ENCODE data around the gene BBOX1. TPM values are rescaled to one million over a fixed set of nuclear protein-coding genes. Genes with fewer than 3 reads are reported as not detected.

The BBOX1 gene
- total RNA-seq, 2 experiments from 2014 or later, result not detected

DNA sequence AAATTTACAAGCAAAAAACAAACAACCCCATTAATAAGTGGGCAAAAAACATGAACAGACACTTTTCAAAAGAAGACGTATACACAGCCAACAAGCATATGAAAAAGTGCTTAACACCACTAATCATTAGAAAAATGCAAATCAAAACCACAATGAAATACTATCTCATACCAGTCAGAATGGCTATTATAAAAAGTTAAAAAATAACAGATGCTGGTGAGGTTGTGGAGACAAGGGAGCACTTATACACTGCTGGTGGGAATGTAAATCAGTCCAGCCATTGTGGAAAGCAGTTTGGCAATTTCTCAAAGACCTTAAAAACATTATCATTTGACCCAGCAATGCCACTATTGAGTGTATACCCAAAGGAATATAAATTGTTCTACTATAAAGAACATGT is 72.3 kb downstream of the BBOX1 start:
- TF ChIP-seq, protein P1, sequence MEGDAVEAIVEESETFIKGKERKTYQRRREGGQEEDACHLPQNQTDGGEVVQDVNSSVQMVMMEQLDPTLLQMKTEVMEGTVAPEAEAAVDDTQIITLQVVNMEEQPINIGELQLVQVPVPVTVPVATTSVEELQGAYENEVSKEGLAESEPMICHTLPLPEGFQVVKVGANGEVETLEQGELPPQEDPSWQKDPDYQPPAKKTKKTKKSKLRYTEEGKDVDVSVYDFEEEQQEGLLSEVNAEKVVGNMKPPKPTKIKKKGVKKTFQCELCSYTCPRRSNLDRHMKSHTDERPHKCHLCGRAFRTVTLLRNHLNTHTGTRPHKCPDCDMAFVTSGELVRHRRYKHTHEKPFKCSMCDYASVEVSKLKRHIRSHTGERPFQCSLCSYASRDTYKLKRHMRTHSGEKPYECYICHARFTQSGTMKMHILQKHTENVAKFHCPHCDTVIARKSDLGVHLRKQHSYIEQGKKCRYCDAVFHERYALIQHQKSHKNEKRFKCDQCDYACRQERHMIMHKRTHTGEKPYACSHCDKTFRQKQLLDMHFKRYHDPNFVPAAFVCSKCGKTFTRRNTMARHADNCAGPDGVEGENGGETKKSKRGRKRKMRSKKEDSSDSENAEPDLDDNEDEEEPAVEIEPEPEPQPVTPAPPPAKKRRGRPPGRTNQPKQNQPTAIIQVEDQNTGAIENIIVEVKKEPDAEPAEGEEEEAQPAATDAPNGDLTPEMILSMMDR (IDR thresholded peaks at IDR 0.05), result no peak
- DNase-seq (no peak), ATAC-seq (no peak)
- no peak overlapping the region for H3K4me3 Mint-ChIP-seq
- intact Hi-C loops (cut with micrococcal nuclease), result no loop called here
- H3K27ac Mint-ChIP-seq, result no peak overlapping the region
- H3K9me3 Mint-ChIP-seq, result no peaks in the 10 kb centered on the region
- no peaks in the 10 kb centered on the region for H3K27me3 Mint-ChIP-seq
- POLR2A ChIA-PET, result no interaction called here
- H3K36me3 Mint-ChIP-seq (ENCODE audit: low read depth), result no peaks in the 10 kb centered on the region
- CTCF ChIA-PET, result no interaction called here
- no peaks in the 10 kb centered on the region for H3K4me1 Mint-ChIP-seq (ENCODE audit: low read depth)

DNA sequence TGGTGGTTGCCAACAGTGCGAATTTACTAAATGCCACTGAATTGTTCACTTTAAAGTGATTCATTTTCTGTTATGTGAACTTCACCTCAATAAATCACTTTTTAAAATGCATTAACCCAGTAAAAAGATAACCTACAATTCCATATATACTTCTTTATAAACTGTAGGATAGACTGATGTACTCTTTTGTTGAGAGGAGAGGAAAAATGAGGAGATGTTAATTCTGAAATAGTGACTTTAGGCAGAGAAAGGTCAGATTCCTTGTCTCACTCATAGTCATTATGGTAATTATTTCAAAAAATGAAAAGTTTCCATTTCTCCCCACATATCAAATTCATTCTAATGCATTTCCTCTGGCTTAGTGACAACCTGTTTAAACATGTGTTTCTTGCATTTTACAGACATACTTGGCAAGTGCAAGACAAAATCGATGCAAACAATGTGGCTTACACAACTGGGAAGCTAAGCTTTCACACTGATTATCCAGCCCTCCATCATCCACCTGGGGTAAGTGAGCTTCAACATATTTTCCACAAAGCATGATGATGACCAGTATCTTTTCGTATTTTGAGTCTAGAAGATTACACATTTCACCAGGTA is 74.5 kb downstream of the BBOX1 start:
- Mint-ChIP-seq H3K36me3 (ENCODE audit: low read depth) (no peaks in the 10 kb centered on the region), H3K9me3 (no peaks in the 10 kb centered on the region), H3K27me3 (no peaks in the 10 kb centered on the region), H3K4me3 (no peak overlapping the region), H3K27ac (no peak overlapping the region), H3K4me1 (ENCODE audit: low read depth) (no peaks in the 10 kb centered on the region)
- intact Hi-C loops (cut with micrococcal nuclease), result no loop called here
- DNase-seq, result no peak
- no peak for ATAC-seq
- TF ChIP-seq, protein P1 (IDR thresholded peaks at IDR 0.05), result no peak
- ChIA-PET CTCF (no interaction called here), POLR2A (no interaction called here)

DNA sequence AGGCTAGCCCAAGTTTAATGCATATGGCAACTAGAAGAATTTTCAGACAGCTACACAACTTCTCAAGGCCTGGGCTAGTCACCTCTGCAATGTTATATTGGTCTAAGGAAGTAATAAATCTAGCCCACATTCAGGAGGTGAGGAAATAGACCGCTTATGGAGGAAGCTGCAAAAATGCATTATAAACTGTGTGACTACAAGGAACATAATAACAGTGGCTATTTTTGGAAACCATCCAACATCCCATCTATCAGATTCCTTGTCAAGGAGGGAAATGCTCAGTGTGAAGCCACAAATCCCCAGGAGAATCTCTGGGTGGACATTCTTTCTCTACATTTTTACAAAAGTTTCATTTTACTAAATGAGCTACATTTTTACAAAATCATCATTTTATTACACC is 76.1 kb downstream of the BBOX1 start:
- no peaks in the 10 kb centered on the region for H3K4me1 Mint-ChIP-seq (ENCODE audit: low read depth)
- no peak overlapping the region for H3K27ac Mint-ChIP-seq
- H3K36me3 Mint-ChIP-seq (ENCODE audit: low read depth), result no peaks in the 10 kb centered on the region
- H3K4me3 Mint-ChIP-seq, result no peak overlapping the region
- ChIA-PET CTCF (no interaction called here), POLR2A (no interaction called here)
- peaks cover 1% of the 10 kb centered on the region for H3K27me3 Mint-ChIP-seq
- ATAC-seq, result no peak
- TF ChIP-seq, protein P1 (IDR thresholded peaks at IDR 0.05), result no peak
- intact Hi-C loops (cut with micrococcal nuclease), result no loop called here
- DNase-seq, result no peak
- no peaks in the 10 kb centered on the region for H3K9me3 Mint-ChIP-seq

DNA sequence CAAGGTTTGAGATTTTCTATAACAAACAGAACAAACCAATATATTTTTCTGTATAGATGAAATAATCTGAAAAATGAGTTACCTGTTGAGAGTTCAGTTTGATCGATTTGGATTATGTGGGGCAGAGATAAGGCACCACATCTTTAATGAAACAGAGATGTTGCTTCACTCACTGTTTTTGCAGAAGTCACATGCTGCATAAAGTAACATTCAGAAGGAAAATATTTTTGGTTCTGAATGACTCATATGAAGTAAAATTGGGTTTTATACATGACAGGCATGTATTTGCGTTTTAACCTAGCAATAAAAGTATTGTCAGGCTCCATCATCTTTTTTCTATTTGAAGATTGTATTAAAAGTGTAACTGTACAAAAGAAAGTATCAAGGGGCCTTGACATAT is 77.8 kb downstream of the BBOX1 start:
- ATAC-seq (no peak), DNase-seq (no peak)
- ChIA-PET POLR2A (no interaction called here), CTCF (no interaction called here)
- no peaks in the 10 kb centered on the region for H3K4me1 Mint-ChIP-seq (ENCODE audit: low read depth)
- TF ChIP-seq, protein P1 (IDR thresholded peaks at IDR 0.05), result no peak
- H3K27me3 Mint-ChIP-seq, result peaks cover 1% of the 10 kb centered on the region
- no peaks in the 10 kb centered on the region for H3K36me3 Mint-ChIP-seq (ENCODE audit: low read depth)
- intact Hi-C loops (cut with micrococcal nuclease), result no loop called here
- no peak overlapping the region for H3K27ac Mint-ChIP-seq
- no peaks in the 10 kb centered on the region for H3K9me3 Mint-ChIP-seq
- no peak overlapping the region for H3K4me3 Mint-ChIP-seq

DNA sequence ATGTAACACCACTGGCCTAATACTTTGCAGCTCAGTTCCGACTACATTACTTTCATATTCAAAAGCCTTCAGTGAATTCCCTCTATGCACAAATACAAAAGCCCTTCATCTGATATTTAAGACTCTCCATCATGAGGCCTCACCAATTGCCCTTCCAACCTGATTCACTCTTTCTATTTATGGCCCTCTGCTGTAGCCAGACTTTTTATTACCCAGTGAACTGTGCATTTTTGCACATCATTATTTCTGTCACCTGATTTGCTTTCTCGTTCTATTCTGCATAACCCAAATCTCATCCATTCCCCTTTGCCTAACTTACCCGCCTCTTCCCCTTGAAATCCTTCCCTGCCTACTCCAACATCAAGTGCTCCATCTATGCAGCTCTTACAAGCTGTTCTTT is 78.3 kb downstream of the BBOX1 start:
- DNase-seq (no peak), ATAC-seq (no peak)
- CTCF ChIA-PET, result no interaction called here
- no peaks in the 10 kb centered on the region for H3K9me3 Mint-ChIP-seq
- TF ChIP-seq, protein P1 (IDR thresholded peaks at IDR 0.05), result no peak
- intact Hi-C loops (cut with micrococcal nuclease), result no loop called here
- H3K27me3 Mint-ChIP-seq, result peaks cover 1% of the 10 kb centered on the region
- H3K36me3 Mint-ChIP-seq (ENCODE audit: low read depth), result no peaks in the 10 kb centered on the region
- no peaks in the 10 kb centered on the region for H3K4me1 Mint-ChIP-seq (ENCODE audit: low read depth)
- H3K4me3 Mint-ChIP-seq, result no peak overlapping the region
- no peak overlapping the region for H3K27ac Mint-ChIP-seq
- POLR2A ChIA-PET, result no interaction called here
